Activated CD4-positive, CD25-positive, alpha-beta regulatory T cell treated with anti-CD3 and anti-CD28 coated beads, Interleukin-2, amount 50 U/mL, for 24 hours (primary cell): ENCODE measurements around the gene CACNA1S.

Experiments used
- ATAC-seq, 2 donors: fragments of 150-1000 bp; cut with Tn5 transposase; one replicate each; pipeline ENCODE4 v1.10.0; 2021; ENCODE audit warnings: mild to moderate bottlenecking in 1 of 2, moderate library complexity in 1 of 2

CACNA1S gene

DNA sequence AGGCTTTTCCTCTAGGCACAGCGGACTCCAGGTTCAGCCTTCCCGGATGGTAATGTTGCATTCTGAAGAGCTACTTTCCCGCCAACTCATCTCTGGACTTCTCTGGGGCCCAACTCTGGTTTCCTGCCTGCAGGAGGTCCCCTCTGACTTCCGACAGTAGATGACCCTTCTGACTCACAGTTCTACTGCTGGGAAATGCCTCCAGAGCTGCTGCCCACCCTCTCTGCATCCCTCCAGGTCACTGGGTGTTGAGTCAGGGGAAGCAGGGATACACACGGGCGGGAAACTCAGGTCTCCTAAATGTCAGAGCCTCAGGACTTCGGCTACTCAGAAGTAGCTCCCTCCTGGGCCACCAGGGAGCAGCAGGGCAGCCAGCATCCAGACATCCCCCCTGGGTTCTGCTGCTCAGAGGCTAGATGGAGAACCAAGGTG lies 86.6 kb downstream of the CACNA1S start:
- ATAC-seq: no peak

GRCh38 chr1:201024625-201024998 lies 87.6 kb downstream of the CACNA1S start:
- ATAC-seq: no peak

DNA sequence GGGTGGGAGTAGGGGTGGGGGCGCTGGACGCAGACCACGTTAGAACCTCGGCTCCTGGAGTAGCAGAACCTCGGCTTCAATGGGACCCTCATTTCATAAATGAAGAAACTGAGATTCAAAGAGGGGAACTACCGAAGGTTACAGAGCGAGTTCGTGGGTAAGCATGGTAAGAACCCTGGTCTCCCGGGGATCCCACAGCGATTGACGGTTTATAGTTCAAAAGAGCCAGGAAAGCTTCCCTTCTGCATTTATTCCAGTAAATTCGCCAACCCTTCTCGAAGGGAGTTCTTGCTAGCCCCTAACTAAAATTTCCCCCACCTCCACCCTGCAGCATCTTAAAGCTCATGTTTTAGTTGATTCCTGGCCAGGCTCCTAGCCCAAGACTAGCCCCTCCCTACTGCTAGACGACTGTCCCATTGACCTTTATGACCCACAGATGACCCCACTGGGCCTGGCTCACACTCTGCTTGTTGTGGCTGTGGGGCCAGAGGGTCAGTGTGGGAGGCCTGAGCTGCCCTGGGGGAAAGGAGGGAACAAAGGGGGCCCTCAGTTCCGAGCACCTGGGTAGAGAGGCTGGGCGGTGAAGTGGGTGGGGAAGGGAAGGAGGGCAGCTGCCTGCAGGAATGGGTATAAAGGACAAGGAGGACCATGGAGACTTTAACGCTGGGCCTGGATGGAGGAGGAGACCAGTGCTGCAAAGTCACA lies 88.2 kb downstream of the CACNA1S start:
- no peak for ATAC-seq

DNA sequence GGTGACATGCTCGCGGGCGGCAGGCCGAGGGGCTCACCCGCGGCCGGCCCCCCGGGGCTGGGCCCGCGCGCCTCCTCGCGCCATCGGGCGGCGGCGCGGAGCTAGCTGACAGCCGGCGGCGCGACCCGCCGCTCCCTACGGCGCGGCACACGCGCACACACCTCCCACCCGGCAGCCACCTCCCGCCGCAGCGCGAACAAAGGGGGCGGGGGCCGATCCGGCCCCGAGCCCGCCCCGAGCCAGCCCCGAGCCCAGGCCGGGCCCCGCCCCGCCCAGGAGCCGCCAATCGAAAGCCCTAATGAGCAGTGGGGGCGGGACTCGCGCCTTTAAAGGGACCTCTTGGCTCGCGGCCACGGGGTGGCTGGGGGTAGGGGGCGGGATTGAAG lies 88.7 kb downstream of the CACNA1S start, which contains the start of gene KIF21B:
Gene KIF21B (minus strand): TSS at position 198 of the 386 bp plus-strand sequence. CDS start 331 bp downstream, outside the sequence.
- ATAC-seq: peak; percentile 82 to 84

DNA sequence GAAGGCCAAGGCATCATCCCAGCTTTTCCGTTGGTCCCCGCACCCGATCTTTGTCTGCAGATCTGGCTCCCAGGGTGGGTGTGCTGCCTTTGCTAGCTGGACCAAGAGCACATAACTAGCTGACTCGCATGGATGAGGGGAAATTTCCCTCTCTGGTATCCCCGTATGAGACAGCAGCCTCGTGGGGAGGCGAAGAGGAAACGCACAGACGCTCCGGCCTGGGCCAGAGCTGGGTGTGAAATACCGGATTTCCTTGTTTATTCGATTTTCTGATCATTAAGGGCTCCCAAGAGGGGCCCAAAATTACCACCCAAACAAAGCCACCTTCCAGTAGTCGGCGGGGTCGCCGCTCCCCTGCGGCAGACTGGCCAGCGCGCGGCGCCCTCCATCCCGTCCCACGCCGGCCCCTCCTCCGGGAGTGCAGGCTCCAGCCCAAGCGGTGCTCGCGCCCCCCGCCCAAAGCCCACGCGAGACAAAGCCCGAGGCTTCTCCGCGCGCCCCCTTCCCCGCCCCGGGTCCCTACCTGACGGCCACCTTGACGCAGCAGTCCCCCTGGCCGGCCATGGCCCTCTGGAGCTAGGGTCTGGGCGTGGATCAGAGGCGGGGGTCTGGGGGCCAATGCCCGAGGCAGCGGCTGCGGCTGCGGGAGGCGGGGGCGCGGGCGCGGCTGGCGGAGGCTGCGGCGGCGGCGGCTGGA lies 89.3 kb downstream of the CACNA1S start:
- ATAC-seq: no peak

- ATAC-seq: no peak
These were observed 89.8 kb downstream of the CACNA1S start for GRCh38 chr1:201022493-201022819.

DNA sequence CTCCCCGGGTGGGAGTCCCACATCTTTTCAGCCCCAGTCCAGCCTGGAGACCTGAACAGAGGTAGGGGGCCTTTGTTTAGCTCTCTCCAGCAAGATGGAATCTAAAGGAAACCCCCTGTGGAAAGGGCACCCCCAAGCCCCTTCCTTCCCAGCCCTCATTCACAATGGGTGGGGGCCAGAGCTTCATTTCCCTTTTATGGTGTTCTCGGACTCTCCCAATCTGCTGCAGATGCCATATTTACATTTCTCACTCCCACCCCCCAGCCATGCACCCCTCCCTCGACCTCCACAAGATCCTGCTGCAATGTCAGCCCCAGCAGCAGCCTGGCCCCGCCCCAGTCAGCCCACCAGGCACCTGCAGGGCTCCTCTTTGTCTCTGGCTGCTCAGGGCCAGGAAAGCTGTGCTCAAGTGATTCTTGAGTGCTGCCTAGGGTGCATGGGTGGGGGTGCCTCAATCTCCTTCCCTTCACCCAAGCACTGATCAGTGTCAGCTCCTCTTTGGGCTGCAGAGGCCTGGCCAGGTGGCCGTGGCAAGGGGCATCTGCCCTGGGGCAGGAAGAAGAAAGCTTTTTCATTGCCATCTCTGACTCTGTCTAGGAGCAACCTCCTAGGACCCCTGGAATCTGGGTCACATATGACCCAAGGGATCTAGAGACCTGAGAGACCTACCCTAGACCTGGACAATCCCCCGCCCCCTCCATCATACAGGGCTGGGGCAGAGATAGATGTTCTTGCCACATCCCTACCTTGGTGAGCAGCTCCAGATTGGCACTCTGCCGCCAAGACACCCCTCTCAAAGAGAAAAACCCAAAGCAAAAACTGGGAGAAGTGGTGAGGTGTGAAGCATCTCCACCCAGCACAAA lies 90.4 kb downstream of the CACNA1S start:
- no peak for ATAC-seq

- no peak for ATAC-seq
These were observed 91.3 kb downstream of the CACNA1S start for GRCh38 chr1:201020721-201021629.

DNA sequence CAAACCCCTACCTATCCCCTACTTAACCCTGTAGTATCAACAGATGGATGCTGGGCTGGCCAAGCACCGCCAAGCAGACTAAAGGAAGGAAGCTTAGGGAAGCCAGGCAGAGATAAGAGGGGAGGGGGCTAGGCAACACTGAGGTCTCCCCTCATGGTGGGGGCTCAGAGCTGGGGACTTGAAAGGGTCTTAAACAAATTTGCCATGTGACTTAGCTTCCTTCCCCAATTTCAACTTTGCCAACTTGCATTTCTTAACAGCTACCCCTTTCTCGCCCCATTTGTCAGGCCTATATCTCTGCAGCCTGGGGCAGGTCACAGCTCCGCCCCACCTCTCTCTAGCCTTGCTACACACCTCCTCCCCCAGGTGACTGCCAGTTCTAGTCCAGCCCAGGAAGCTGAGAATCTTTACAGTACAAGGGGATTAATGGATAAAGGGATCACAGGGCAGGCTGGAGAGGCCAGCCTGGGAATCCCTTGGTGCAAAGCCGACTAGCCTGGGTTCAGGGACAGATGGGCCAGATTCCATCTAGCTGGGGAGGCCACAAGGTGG lies 92.1 kb downstream of the CACNA1S start:
- ATAC-seq: no peak

- peak; percentile 77 to 78 for ATAC-seq
These were observed 92.8 kb downstream of the CACNA1S start for GRCh38 chr1:201019321-201019977.

- no peak for ATAC-seq
These were observed 94.4 kb downstream of the CACNA1S start for GRCh38 chr1:201017828-201018163.

GRCh38 chr1:201016943-201017827 lies 95.0 kb downstream of the CACNA1S start:
- no peak for ATAC-seq

GRCh38 chr1:201016211-201016651 lies 96.0 kb downstream of the CACNA1S start:
- ATAC-seq: no peak

DNA sequence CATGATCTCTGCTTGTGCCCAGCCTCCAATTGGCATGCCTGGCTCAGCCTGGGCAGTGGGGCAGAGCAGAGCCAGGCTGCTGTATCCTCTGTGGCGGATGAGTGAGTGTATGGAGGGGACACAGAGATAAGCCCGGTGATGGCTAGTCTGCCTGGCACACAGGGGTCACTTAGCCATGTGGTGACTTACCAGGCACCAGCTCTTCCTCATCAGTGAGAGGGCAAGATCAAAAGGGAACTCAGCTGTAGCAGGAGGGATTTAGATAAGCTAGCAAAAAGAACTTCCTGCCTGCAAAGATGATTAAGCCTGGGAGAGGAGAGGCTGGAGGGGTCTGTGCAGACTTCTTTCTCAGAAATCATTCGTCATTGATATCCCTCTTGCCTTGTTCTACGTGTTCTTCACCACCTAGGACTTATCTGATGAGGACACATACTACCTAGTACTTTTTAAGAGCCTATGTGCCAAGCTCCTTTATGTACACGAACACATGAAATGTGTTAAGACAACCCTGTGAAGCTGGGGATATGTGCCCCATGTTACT lies 96.6 kb downstream of the CACNA1S start:
- peak; percentile 57 to 62 for ATAC-seq

DNA sequence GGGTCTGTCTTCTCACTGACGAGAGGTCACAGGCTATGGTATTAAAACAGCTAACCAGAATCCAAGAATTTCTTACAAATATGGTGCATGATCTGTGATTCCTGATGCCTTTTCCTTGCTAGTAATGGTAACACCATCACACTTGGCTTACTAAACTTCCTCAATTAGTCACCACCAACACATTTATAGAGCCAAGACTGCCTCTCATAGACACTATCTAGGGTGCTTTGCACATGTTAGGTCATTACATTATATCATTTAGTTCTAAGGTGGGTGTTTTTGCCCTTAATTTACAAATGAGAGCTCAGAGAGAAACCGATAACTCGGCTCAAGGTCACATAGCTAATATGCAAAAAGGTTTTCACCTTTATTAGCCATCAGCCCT lies 97.4 kb downstream of the CACNA1S start:
- no peak for ATAC-seq

DNA sequence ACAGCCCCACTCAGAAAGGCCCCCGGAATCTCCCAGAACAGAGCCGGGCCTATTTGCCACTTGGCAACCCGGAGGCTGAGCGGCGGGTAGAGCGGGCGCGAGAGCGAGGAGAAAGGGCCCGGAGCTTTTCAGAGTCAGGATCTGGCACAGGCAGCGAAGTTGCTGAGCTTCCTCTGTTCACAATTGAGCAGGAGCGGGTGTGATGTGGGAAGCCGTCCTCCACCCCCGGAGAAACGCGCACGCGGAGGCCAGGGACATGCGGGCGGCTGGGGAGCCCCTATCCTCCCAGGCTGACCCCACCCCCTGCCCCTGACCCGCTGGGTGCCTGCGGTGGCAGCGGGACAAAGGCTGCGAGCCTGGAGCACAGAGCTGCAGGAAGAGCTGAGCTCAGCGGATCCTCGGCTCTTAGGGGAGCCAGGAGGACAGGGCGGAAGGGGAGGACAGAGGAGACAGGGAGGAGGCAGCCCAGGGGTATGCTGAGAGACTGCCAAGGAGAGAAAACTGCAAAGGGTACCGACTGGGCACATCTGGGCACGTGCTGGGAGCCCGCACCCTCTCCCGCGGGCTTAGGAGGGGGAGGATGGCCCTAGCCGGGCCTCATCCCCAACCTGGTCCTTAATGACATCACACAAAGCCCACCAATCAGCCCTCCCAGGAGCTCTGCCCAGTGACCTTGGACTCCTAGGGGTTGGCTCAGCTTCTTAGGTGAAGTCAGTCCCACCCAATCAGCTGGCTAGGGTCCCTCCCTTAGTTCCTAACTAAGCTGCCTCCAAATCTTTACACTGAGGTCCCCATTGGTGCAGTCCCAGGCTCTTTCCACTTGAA lies 98.0 kb downstream of the CACNA1S start:
- no peak for ATAC-seq

DNA sequence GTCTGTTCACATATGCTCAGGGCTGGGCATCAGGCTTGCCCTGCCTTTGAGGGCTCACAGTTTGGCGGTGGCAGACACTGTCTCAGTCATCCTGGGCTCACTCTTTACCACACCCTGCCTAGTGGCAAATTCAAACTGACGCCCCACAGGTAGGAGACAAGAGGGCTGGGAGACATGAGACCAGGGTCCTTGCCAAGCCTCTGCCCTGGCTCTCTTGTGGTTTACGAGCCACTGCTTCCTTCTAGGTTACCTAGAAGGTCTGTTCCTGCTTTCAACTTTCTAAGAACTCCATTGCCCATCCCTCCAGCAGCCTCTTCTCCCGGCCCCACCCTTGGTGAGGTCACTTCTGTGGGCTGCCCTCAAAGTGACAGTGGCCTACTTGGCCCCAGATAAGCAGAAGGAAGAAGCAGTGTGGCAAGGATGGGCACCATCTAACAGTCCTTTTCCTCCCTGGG lies 99.2 kb downstream of the CACNA1S start:
- no peak for ATAC-seq

GRCh38 chr1:201011616-201012015 lies 100.6 kb downstream of the CACNA1S start:
- ATAC-seq: no peak

DNA sequence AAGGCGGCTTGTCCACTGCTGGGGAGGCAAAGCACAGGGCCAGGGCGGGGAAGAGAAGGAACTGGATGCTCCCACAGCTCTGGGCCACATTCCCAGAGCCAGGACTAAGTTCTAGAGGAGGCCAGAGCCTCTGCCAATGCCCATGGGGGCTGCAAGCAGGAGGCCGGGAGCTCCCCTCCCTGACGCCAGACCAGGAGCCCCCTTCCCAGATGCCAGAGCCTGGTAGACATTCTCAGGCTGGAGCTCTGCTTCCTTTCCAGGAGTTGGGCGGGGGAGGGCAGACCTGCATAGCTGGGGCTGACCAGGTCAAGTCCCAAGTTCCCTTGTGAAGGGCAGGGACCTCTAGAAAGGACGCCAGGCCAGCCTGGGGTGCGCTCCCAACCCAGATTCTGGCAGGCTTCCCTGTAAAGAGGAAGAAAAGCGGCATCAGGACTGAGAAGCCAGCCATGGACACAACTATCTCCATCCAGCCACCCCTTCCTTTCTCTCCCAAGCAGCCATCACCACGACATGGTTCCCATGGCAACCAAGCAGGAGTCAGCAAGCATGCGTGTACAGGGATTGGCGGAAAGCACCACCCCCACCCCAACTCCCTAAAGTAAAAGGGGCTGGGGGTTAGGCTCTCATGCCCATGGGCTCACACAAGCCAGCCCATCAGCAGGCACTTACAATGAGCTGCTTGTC lies 102.1 kb downstream of the CACNA1S start:
- ATAC-seq: no peak
